GM18508 (cell line): ENCODE results near the gene ANKRD35.

Experiments
- ATAC-seq: cut with Tn5 transposase; IDR thresholded peaks from one replicate; pipeline ENCODE4 v1.9.1; 2021; ENCODE audit warnings: moderate number of reproducible peaks; ENCODE audit not compliant: insufficient read depth, unreplicated experiment

The ANKRD35 gene

DNA sequence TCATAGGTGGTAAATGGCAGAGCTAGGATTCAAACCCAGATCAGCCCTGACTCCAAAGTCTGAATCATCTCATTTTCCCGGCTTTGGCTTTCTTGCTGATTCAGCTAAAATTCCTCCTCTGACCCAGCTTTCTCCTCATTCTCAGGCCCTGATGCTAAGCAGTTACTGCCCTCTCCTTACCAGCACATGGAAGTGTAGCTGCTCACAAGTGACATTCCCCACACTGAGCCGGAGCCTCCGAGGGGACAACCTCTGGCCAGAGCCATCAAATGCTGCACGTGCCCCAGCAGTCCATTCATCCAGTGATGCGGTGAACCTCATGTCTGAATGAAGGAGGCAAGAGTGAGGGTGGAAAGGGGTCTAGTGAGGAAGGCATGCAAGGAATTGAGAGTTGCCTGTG, 13.1 kb upstream of the ANKRD35 start:
- ATAC-seq, result no peak

DNA sequence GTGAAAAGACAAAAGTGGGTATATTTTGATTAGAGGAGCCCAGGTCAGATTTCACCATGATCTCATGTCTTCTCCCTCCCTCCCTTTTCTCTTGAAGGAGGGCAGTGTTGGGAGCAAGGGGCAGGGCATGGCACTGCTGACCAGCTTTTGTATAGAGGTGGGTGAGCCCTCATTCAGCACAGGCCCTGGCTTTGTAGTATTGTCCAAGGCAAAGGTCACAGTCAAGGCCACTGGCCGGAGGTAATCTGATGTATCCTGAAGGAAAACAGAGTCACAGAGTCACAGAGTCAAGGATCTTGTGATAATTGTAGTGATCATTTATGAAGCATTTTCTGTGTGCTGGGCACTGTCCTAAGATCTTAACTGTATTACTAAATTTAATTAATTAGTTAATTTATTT, 12.3 kb upstream of the ANKRD35 start:
- no peak for ATAC-seq

DNA sequence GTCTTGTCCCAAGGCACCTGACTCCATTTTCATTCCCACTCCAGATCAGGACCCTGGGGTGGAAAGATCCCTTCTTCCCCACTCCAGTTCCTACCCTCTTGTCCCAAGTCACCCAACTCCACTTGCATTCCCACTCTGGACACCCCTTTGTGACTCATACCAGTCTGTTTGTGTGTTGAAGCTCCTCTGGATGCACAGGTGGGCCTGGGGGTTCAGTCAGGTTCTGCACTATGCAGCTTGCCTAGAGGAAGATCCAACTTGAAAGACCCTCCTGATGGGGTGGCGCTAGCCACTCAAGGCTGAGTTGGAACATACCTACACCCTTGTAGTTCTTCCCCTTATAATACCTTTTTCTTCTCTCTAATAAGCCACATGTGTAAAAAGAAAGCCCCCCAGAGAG, 9.8 kb upstream of the ANKRD35 start:
- ATAC-seq, result no peak

DNA sequence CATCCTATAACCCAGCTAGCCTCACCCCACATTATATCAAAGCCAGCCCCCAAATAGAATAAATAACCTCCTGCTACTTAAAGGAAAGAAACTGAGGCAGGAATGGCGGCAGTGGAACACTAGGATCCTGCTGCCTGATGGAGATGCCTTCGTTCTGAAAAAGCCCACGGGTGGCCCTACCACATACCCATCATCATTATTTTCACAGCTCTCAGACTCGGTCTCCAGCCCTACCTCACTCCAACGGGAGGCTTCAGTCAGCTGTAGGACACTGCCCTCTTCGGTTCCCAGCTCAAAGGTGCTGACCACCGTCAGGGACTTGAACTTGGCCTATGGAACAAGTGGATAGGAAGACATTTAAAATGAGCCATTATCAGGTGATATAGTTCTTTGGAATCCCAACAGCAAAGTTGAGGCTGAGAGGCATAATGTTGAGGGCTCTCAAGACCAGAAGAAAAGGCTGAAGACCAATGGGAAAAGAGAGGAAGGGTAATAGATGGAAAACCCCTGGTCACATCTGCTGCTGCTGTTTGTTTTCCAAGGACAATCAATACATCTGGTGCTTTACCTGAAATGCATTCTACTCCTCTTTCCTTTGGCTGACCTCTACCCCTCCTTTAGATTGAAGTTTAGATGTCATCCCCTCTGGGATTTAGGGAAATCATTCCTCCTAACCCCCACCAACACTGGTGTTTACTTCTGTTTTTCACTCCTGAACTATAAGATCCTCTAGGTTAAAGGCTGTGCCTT, 7.8 kb upstream of the ANKRD35 start:
- ATAC-seq, result no peak

DNA sequence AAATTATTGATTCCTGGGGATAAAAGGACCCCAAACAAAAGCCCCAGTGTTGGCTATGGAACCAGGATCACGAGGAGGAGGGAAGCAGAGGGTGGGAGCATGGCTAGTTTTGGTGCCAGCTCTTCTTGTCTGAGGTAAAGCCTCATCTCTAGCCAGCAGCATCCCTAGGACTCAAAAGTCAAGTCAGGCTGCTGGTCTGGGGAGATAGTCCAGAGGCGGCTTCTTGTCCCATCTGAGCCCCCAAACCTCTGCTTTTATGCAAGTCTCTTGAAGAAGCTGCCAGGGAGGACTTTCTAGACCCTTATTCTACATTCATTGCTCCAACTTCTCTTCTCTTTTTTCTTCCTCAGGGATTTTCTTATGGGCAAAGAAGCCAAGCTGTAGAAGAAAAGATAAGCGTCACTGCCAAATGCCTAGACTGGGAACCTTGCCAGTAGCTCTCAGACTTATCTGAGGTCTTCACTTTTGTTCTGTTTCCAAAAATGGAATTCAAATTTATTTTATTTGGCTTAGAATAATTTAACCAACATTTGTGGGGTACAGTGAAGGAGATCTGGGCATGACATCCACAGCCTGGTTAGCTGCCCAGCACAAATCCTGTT, 6.9 kb upstream of the ANKRD35 start:
- ATAC-seq, result no peak

DNA sequence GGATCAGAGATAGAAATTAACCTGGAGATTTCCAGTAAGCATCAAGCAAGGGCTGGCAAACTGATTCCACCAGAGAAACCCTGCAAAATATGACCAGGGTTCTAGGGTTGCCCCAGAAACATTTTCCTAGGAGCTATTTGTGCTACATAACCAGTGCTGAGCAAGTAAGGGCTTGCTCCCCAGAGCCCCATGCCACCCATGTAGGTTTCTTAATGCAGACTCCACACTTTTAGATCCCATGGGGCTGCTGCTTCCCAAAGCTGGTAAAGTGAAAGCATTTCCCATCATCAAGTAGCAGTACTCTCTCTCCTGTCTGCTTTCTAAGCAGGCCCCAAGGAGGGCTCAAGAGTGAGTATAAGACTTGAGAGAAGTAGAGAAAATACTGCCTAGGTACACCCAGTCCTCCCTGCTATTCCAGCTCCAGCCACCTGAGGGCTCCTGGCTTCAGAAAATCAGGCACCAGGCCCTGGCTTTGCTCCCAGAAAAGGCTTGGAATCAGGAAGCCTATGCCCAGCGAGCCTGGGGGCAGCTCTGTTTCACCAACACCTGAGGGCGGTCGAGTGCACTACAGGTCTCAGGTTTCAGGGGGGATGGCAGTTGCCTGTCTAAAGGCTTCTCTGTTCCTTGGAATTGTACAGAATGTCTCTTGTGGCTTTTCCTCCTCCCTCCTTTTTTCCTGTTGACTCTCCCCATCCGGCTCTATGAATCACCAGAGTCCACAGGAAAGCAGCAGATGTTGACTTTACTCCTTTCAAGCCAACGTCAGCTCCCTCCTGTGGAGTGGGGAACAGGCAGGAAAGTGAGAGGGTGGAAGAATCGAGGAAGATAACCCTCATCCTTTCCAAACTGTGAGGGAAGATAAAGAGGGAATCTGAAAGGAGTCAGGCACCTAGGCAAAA, 6.2 kb upstream of the ANKRD35 start:
- no peak for ATAC-seq

DNA sequence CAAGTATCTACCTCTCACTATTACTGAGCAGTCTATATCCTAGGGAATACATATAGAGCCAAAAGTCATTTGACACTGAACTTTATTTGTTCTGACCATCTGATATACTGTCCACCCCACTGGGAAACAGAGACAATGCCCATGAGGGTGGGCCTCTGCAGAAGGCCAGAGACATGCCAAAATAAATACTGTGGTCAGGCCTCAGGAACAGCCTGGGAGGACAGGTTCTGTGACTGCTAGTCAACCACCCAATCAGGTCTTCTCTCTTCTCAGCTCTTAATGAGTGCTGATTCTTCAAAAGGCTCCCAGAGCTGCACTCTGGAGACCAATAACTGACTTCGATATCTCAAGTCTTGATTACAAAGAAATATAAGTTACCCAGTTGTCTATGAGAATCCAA, 5.5 kb upstream of the ANKRD35 start:
- no peak for ATAC-seq

DNA sequence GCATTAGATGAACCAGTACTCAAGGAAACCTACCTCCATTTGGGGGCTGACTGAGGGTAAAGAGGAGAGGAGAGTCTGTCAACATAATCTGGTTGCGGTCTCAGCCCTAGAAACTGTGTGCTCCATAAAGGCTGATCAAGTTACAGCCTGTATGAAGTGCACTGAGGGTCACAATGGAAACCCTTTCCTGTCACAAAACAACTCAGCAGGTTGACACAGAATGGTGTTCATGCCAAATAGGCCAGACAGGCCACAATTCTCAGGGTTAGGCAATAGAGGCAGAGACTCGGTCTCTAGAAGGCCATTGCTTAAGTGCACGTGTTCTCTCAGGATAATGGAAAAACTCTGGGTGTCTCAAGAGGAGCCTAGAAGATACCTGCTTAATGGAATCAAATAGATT, 4.1 kb upstream of the ANKRD35 start:
- ATAC-seq, result no peak

DNA sequence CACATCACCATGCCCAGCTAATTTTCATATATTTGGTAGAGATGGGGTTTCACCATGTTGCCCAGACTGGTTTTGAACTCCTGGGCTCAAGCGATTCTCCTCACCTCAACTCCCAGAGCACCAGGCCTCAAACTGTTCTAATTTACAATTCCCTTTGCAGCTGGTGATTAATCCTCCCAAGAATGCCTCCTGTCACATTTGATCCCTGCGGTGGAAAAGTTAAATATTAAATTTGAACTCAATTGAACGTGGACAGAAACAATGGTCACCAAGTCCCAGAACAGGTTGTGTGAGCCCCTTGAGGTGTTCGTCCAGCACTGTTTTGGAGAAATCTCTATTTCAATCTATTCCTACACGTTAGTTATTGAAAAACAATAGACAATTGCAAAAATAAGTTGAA, 2.0 kb upstream of the ANKRD35 start:
- no peak for ATAC-seq

DNA sequence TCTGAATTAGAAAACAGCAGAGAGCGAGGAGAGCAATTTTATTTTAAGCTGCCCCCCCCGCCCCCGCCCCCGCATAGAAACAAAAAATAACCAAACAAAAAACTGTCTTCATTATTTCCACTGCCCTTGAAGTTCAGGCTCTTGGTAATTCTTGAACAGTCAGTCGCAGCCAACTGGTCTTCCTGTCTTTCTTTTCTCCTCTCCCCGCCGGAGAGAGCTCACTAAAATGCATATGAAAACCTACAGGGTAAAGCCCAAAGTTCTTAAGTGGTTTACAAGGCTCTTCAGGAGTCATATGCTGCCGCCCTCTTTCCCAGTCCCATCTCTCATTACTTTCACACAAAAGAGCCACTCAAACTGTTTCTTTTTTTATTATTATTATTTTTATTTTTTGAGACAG, 1.1 kb upstream of the ANKRD35 start:
- no peak for ATAC-seq

DNA sequence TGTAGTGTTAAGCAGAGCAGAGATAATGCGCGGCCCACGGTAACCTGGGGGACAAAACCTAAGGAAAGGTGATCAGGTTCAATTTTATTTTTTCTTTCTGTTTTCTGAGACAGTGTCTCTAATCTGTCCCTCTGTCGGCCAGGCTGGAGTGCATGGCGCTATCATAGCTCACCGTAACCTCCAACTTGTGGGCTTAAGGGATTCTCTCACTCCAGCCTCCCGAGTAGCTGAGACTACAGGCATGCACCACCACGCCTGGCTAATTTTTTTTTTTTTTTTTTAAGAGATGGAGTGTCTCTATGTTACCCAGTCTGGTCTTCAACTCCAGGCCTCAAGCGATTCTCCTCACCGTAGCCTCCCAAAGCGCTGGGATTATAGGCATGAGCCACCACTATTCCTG, 724 bp upstream of the ANKRD35 start:
- ATAC-seq, result no peak

DNA sequence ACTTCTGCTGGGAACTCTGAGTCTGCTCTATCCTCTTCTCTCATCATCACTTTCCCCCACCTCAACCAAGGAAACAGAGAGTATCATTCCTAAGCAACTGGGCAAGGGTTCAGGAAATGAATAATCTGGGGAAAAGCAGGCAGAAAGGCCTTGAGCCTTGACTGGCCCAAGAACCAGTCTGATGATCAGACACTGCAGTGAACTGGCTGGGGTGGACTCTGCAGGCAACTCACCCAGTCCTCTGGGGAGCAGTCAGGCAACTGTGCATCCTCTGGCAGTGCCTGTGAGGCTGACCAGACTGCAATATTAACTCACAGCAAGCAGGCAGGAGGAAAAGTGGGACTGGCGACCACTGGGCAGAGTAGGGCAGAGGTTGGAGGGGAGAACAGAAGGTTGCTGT, 991 bp downstream of the ANKRD35 start:
- no peak for ATAC-seq

DNA sequence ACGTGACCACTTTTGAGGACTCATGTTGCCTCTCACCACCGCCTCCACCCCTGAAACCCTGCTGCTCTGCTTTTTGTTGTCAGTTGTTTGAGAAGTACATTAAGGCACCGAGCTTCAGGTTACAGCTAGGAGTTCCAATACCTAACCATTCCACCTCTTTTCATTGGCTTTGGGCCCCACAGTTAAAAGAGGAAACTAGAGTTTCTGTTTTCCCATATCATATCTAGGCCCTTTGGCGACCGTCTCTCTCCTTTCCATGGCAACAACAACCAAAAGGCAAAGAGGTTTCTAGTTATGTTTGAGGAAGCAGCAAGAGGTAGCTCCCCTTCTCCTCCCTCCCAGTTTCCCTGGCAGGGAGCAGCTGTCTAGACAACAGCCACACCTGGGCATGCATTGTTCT, 5.9 kb downstream of the ANKRD35 start:
- no peak for ATAC-seq

DNA sequence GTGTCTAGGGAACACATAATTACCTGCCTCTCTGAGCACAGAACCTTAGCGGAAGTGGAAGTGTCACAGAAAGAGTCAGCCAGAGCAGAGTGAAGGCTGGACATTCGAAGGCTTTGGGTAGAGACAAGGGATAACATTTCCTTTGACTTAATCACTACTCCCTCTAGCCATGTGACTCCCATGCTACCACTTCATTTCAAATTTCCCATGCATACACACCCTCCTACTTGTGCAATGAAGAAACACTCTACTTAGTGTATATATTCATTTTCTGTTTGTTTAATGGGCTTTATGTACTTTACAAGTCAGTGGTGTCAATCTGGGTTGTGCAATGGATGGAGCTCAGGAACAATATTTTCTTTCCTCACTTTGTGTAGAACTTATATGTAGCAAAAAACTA, 6.9 kb downstream of the ANKRD35 start:
- no peak for ATAC-seq

DNA sequence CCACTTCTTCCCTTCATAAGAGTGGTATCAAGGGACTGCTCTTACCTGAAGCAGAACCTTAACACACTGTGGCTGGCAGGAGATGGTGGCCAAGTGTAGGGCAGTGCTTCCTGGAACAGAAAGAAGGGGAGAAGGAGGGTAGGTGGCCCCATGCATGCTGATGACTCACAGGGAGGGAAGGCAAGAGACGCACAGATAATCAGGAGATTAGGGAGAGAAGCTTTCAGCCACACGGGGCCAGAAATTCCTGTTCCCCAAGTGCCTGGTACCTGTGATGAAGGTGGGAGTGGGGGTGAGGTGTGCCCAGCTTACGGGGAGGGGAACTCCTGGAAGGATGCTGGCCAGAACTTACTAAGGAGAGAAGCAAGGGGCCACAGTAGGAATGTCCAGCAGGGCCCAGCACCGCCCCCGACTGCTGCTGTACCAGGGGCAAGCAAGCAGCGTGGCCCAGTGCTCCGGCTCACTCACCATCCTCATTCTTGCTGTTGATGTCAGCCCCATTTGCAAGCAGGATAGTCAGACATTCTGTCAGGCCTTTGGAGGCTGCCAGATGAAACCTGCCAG, 7.7 kb downstream of the ANKRD35 start:
- ATAC-seq, result no peak

DNA sequence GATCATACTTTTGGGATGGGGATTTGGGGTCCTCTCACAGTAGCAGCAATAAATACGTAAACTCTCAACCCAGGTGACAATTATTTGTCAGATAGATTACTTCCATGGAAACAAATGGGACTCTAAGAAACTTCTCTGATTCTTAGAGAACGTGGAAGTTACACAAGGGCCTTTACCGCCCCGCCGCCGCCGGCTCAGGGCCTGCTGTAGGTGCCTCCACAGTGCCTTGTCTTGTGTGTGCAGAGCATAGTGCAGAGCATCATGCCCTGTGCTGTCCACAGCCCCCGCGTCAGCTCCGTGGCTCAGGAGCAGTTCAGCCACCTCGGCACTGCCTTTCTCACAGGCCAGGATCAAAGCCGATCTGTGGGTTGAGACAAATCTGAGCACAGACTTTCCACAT, 11.0 kb downstream of the ANKRD35 start:
- ATAC-seq, result no peak

DNA sequence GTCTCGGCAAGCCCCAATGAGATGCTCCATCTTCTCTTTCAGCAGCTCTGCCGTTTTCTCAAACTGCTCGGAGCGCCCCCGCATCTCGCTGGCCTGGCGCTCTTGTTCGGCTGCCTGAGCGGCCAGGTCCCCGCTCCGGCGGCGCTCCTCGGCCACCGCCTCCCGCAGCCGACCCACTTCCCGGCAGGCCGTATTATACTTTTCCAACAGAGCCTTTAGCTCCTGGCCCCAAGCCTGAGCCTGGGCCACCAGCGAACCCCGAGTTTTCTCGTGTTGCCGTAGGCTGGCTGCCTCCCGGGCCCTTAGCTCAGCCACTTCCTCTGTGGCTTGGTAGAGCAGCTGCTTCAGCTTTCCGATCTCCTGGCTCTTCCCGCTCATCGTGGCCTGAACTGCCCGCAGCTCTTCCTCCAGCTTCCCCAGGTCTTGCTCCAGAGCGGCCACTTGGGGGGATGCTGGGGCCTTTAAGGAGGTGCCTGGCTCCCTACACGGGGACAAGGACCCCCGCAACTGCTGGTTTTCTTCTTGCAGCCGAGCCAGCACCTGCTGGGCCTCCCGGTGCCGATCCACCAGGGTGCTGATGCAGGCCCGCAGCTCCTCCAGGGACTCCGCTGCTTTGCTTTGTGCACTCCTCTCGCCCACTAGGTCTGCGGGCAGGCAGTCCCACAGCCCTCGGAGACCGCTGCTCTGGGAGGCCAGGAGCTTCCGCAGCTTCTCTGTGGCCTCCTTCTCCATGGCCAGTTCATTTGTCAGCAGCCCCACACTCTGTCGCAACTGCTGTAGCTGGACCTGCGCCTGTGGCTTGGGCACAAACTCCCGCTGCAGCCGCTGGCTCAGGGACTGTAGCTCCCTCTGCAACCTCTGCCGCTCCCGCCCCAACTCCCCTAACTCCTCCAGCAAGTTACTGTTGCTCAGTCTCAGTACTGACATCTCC, 13.4 kb downstream of the ANKRD35 start:
- no peak for ATAC-seq

DNA sequence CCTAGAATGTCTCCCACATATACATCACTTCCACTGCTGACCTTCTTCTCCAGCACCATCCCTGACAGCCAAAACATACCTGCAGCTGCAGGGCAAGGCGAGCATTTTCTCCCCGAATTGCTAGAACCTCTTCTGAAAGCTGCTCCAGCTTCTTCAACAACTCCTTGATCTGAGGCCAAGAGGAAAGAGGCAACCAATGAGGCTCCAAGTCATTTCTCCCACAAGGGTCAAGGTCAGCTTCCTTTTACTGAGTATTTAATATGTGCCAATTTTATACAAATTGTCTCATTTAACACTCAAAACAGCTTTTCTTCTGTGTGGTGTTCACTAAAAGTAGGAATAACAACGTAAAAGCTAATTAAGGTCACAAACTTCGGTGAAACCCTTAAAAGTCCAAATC, 17.4 kb downstream of the ANKRD35 start:
- no peak for ATAC-seq

DNA sequence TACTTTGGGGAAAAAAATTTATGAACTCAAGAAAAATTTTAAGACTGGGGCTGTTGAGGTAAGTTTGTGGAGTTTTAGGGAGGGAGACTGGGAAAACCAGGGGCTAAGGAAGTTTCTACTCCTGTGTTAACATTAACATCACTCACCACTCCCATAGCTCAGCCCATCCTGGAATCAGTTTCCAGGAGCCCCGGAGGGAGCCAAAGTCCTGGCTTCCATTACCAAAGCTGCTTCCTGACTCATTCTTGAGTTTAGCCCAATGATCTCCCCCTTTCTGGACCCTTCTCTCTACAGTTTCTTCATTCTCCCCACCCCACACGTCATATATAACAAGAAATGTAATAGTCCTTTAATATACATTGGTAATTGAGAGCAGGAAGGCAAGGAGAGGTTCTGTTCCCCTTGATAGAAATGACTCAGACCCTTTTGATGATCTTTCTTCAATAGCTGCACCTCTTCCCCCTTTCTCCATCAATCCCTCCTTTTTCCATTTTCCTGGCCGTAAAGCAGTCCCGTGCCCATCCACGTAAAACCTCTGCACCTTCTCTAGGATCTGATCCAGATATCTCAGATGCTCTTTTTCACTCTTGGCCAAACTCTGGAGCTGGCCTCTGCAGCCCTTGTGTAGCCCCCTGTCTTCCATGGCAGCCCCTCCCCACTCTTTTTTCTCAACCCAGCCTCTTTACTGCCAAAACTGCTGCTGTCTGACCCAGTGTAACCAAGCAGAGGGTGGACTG, 22.2 kb downstream of the ANKRD35 start:
- no peak for ATAC-seq
